Loucy (cell line): Measurements from ENCODE around the gene SMIM3.

ENCODE experiments used
- H2AFZ ChIP-seq: fragments of 200-600 bp; sonication (generic); 2 replicates; pipeline ENCODE4 v1.6.0; 2016; ENCODE audit warnings: antibody characterized with exemption, mild to moderate bottlenecking, low read length, moderate library complexity
- H3F3A ChIP-seq: fragments of 200-600 bp; 2 replicates; pipeline ENCODE4 v1.6.0; 2016; ENCODE audit warnings: antibody characterized with exemption, low read depth, mild to moderate bottlenecking
- H3K27me3 ChIP-seq: fragments of 200-600 bp; sonication (generic); 2 replicates; pipeline ENCODE4 v1.6.1; 2014; ENCODE audit warnings: low read length, mild to moderate bottlenecking; ENCODE audit not compliant: insufficient read depth, poor library complexity, severe bottlenecking
- H3K36me3 ChIP-seq: fragments of 200-600 bp; sonication (generic); 2 replicates; pipeline ENCODE4 v1.6.1; 2016; ENCODE audit warnings: low read length; ENCODE audit not compliant: insufficient read depth
- H3K4me1 ChIP-seq: fragments of 200-600 bp; sonication (generic); 2 replicates; pipeline ENCODE4 v1.5.1; 2014; ENCODE audit warnings: low read length, mild to moderate bottlenecking; ENCODE audit not compliant: insufficient read depth, poor library complexity, severe bottlenecking
- H3K4me2 ChIP-seq: fragments of 200-600 bp; sonication (generic); 2 replicates; pipeline ENCODE4 v1.6.0; 2014; ENCODE audit warnings: antibody characterized with exemption, low read length, low read depth, mild to moderate bottlenecking; ENCODE audit not compliant: poor library complexity, severe bottlenecking
- H3K4me3 ChIP-seq: fragments of 200-600 bp; sonication (generic); 2 replicates; pipeline ENCODE4 v1.5.1; 2014; ENCODE audit warnings: low read length, mild to moderate bottlenecking, mixed read lengths; ENCODE audit not compliant: poor library complexity, severe bottlenecking
- H3K79me2 ChIP-seq: fragments of 200-600 bp; sonication (generic); 2 replicates; pipeline ENCODE4 v1.6.1; 2014; ENCODE audit warnings: low read length; ENCODE audit not compliant: insufficient read depth
- H3K9ac ChIP-seq: fragments of 200-600 bp; sonication (generic); 2 replicates; pipeline ENCODE4 v1.6.0; 2014; ENCODE audit warnings: mild to moderate bottlenecking, low read depth, low read length, moderate library complexity; ENCODE audit not compliant: poor library complexity, severe bottlenecking
- H3K9me2 ChIP-seq: fragments of 200-600 bp; sonication (generic); replicated peaks from 2 replicates; pipeline ENCODE4 v1.6.1; 2016; ENCODE audit warnings: low read depth, low read length, mixed read lengths
- H3K9me3 ChIP-seq: fragments of 200-600 bp; sonication (generic); 2 replicates; pipeline ENCODE4 v1.6.1; 2014; ENCODE audit warnings: mild to moderate bottlenecking, antibody characterized with exemption, low read length, low read depth; ENCODE audit not compliant: insufficient read depth
- H4K20me1 ChIP-seq: fragments of 200-600 bp; sonication (generic); 2 replicates; pipeline ENCODE4 v1.6.0; 2014; ENCODE audit warnings: antibody characterized with exemption, low read length, mild to moderate bottlenecking; ENCODE audit not compliant: insufficient read depth, poor library complexity, severe bottlenecking
- CTCF ChIP-seq: fragments of 200-600 bp; sonication (generic); conservative IDR thresholded peaks from 2 replicates; pipeline ENCODE4 v1.5.1; 2014; ENCODE audit warnings: mild to moderate bottlenecking, antibody characterized with exemption, low read length
- EZH2phosphoT487 ChIP-seq: fragments of 200-600 bp; IDR thresholded peaks from 2 replicates; pipeline ENCODE4 v1.6.1; 2018; ENCODE audit warnings: antibody characterized with exemption, mild to moderate bottlenecking, moderate library complexity, borderline replicate concordance

SMIM3 gene

GRCh38 chr5:150765799-150766169, 12.8 kb upstream of the SMIM3 start:
- H3K4me3 ChIP-seq: peak overlapping the region; percentile 63
- peaks cover 30% of the 10 kb centered on the region for H3F3A ChIP-seq
- H3K9me2 ChIP-seq: no peaks in the 10 kb centered on the region
- H3K4me2 ChIP-seq: peak overlapping the region; percentile 87
- H2AFZ ChIP-seq: no peak overlapping the region
- no peaks in the 10 kb centered on the region for H3K36me3 ChIP-seq
- H3K4me1 ChIP-seq: peaks cover 83% of the 10 kb centered on the region
- TF ChIP-seq EZH2phosphoT487 (no peak), CTCF (no peak)
- peak overlapping the region; percentile 88 for H3K9ac ChIP-seq
- no peaks in the 10 kb centered on the region for H3K9me3 ChIP-seq
- H3K79me2 ChIP-seq: peaks cover 27% of the 10 kb centered on the region; the same call in 1 of the 2 replicates
- H4K20me1 ChIP-seq: no peaks in the 10 kb centered on the region
- no peaks in the 10 kb centered on the region for H3K27me3 ChIP-seq

GRCh38 chr5:150766251-150766650, 12.3 kb upstream of the SMIM3 start:
- H3K4me3 ChIP-seq: peak overlapping the region; percentile 63
- H3K36me3 ChIP-seq: no peaks in the 10 kb centered on the region
- peaks cover 30% of the 10 kb centered on the region for H3F3A ChIP-seq
- no peaks in the 10 kb centered on the region for H3K27me3 ChIP-seq
- H3K79me2 ChIP-seq: peaks cover 25% of the 10 kb centered on the region; the same call in 1 of the 2 replicates
- no peaks in the 10 kb centered on the region for H4K20me1 ChIP-seq
- H3K9me3 ChIP-seq: 0 out of 2 replicates have a peak, but pooled peaks cover 3% of the 10 kb centered on the region
- no peak for TF ChIP-seq EZH2phosphoT487
- TF ChIP-seq CTCF: no peak
- no peak overlapping the region for H2AFZ ChIP-seq
- no peaks in the 10 kb centered on the region for H3K9me2 ChIP-seq
- H3K4me2 ChIP-seq: peak overlapping the region; percentile 87
- peak overlapping the region; percentile 88 for H3K9ac ChIP-seq
- H3K4me1 ChIP-seq: peaks cover 83% of the 10 kb centered on the region

GRCh38 chr5:150771034-150771795, 7.3 kb upstream of the SMIM3 start:
- H3K36me3 ChIP-seq: no peaks in the 10 kb centered on the region

More at GRCh38 chr5:150771034-150771795, 7.3 kb upstream of the SMIM3 start:
- Histone ChIP-seq H4K20me1 (no peaks in the 10 kb centered on the region), H3K4me1 (peaks cover 69% of the 10 kb centered on the region), H3K79me2 (peaks cover 45% of the 10 kb centered on the region), H3K27me3 (no peaks in the 10 kb centered on the region), H2AFZ (no peak overlapping the region), H3F3A (peaks cover 3% of the 10 kb centered on the region; the same call in 1 of the 2 replicates), H3K4me2 (no peak overlapping the region), H3K4me3 (no peak overlapping the region), H3K9me2 (no peaks in the 10 kb centered on the region), H3K9me3 (0 out of 2 replicates have a peak, but pooled peaks cover 9% of the 10 kb centered on the region), H3K9ac (no peak overlapping the region)
- no peak for TF ChIP-seq EZH2phosphoT487
- TF ChIP-seq CTCF: no peak
